BLaER1 treated with 17β-estradiol and CSF1 and Interleukin-3, amounts not matched to agents 10 nM and 100 nM (cell line): ENCODE data around the gene CDC16.

Source experiments
- H3K27ac ChIP-seq, 11 experiments: shearing (Covaris generic); formaldehyde crosslinking; 2 replicates each; pipeline ENCODE4 v1.8.1; 2022
- H3K27me3 ChIP-seq, 11 experiments: shearing (Covaris generic); formaldehyde crosslinking; 2 replicates each; pipeline ENCODE4 v1.8.1; 2022
- H3K36me3 ChIP-seq, 11 experiments: shearing (Covaris generic); formaldehyde crosslinking; 2 replicates each; pipeline ENCODE4 v1.8.1; 2022
- H3K4me1 ChIP-seq, 10 experiments: shearing (Covaris generic); formaldehyde crosslinking; 2 replicates each; pipeline ENCODE4 v1.8.1; 2022
- H3K4me2 ChIP-seq, 11 experiments: shearing (Covaris generic); formaldehyde crosslinking; 2 replicates each; pipeline ENCODE4 v1.8.1; 2022
- H3K4me3 ChIP-seq, 10 experiments: shearing (Covaris generic); formaldehyde crosslinking; 2 replicates each; pipeline ENCODE4 v1.8.1; 2022
- H3K9ac ChIP-seq, 11 experiments: shearing (Covaris generic); formaldehyde crosslinking; 2 replicates each; pipeline ENCODE4 v1.8.1; 2022
- H3K9me3 ChIP-seq, 11 experiments: shearing (Covaris generic); formaldehyde crosslinking; replicated peaks in 1 of 11; 2 replicates each; pipeline ENCODE4 v1.8.1; 2022
- H4K20me1 ChIP-seq, 11 experiments: shearing (Covaris generic); formaldehyde crosslinking; 2 replicates each; pipeline ENCODE4 v1.8.1; 2022
- Cebpa-rat ChIP-seq, 11 experiments: shearing (Covaris generic); IDR thresholded peaks; 2 replicates each; pipeline ENCODE4 v1.8.1; 2022

CDC16 gene

GRCh38 chr13:114309806-114310410 lies 75.2 kb downstream of the CDC16 start:
- H3K4me3 ChIP-seq: no peak overlapping the region
- H3K9ac ChIP-seq: no peak overlapping the region
- TF ChIP-seq Cebpa-rat (IDR thresholded peaks at IDR 0.05): no peak
- no peaks in the 10 kb centered on the region for H3K9me3 ChIP-seq
- H3K27me3 ChIP-seq: no peaks in the 10 kb centered on the region
- no peak overlapping the region for H3K27ac ChIP-seq
- peak overlapping the region in 4 of 11 experiments; percentile 1 to 27 (median 11); a peak in 3 of 22 replicates for H3K4me2 ChIP-seq
- H4K20me1 ChIP-seq: peaks cover 0 to 5% (median under 1%) of the 10 kb centered on the region in 11 experiments; a peak in 6 of 22 replicates
- H3K36me3 ChIP-seq: peaks cover 16 to 25% (median 18%) of the 10 kb centered on the region in 11 experiments
- peaks cover 18 to 45% (median 41%) of the 10 kb centered on the region in 10 experiments for H3K4me1 ChIP-seq

- H3K4me1 ChIP-seq: peaks cover 27 to 56% (median 51%) of the 10 kb centered on the region in 10 experiments
- no peak overlapping the region for H3K9ac ChIP-seq
- no peaks in the 10 kb centered on the region for H3K27me3 ChIP-seq
- no peak overlapping the region for H3K27ac ChIP-seq
- peak overlapping the region in 3 of 11 experiments; percentile 1 to 18 (median 6); a peak in 5 of 22 replicates for H3K4me2 ChIP-seq
- no peaks in the 10 kb centered on the region for H3K9me3 ChIP-seq
- no peak overlapping the region for H3K4me3 ChIP-seq
- peaks cover 5 to 15% (median 10%) of the 10 kb centered on the region in 11 experiments; a peak in 16 of 22 replicates for H4K20me1 ChIP-seq
- peaks cover 12 to 23% (median 14%) of the 10 kb centered on the region in 11 experiments for H3K36me3 ChIP-seq
- TF ChIP-seq Cebpa-rat (IDR thresholded peaks at IDR 0.05): no peak
Observed at GRCh38 chr13:114310956-114311355, 76.3 kb downstream of the CDC16 start.

GRCh38 chr13:114311387-114311786 lies 76.7 kb downstream of the CDC16 start:
- peaks cover 8 to 23% (median 13%) of the 10 kb centered on the region in 11 experiments for H3K36me3 ChIP-seq
- peak overlapping the region in 9 of 11 experiments; percentile 20 to 88 (median 51); a peak in 15 of 22 replicates for H3K4me2 ChIP-seq
- TF ChIP-seq Cebpa-rat (IDR thresholded peaks at IDR 0.05): no peak
- peaks cover 31 to 60% (median 56%) of the 10 kb centered on the region in 10 experiments for H3K4me1 ChIP-seq
- H4K20me1 ChIP-seq: peaks cover 9 to 20% (median 14%) of the 10 kb centered on the region in 11 experiments; a peak in 17 of 22 replicates
- H3K27ac ChIP-seq: no peak overlapping the region; a peak in 1 of 22 replicates
- no peaks in the 10 kb centered on the region for H3K27me3 ChIP-seq
- H3K9ac ChIP-seq: 0 out of 22 replicates have a peak overlapping the region, but pooled peaks of 2 of the 11 experiments have one; percentile 4 to 27
- H3K9me3 ChIP-seq: no peaks in the 10 kb centered on the region
- no peak overlapping the region for H3K4me3 ChIP-seq

GRCh38 chr13:114311908-114312307 lies 77.2 kb downstream of the CDC16 start:
- Histone ChIP-seq H3K27me3 (no peaks in the 10 kb centered on the region), H3K4me1 (peaks cover 35 to 65% (median 59%) of the 10 kb centered on the region in 10 experiments), H3K9ac (0 out of 22 replicates have a peak overlapping the region, but pooled peaks of 1 of the 11 experiments have one; percentile 42), H3K36me3 (peaks cover 4 to 23% (median 12%) of the 10 kb centered on the region in 11 experiments), H4K20me1 (peaks cover 14 to 25% (median 19%) of the 10 kb centered on the region in 11 experiments; a peak in 18 of 22 replicates), H3K9me3 (no peaks in the 10 kb centered on the region), H3K27ac (no peak overlapping the region; a peak in 1 of 22 replicates), H3K4me3 (no peak overlapping the region), H3K4me2 (peak overlapping the region in 8 of 11 experiments; percentile 23 to 88 (median 52); a peak in 14 of 22 replicates)
- TF ChIP-seq Cebpa-rat (IDR thresholded peaks at IDR 0.05): no peak

GRCh38 chr13:114313061-114313860 lies 78.6 kb downstream of the CDC16 start:
- no peak for TF ChIP-seq Cebpa-rat (IDR thresholded peaks at IDR 0.05)
- peaks cover 25 to 39% (median 32%) of the 10 kb centered on the region in 11 experiments; a peak in 20 of 22 replicates for H4K20me1 ChIP-seq
- peak overlapping the region; percentile 69 to 94 (median 87) for H3K4me2 ChIP-seq
- no peaks in the 10 kb centered on the region for H3K27me3 ChIP-seq
- peaks cover 41 to 78% (median 71%) of the 10 kb centered on the region in 10 experiments for H3K4me1 ChIP-seq
- peak overlapping the region; percentile 81 to 97 (median 94) for H3K27ac ChIP-seq
- peaks cover 0 to 26% (median 17%) of the 10 kb centered on the region in 11 experiments; a peak in 12 of 22 replicates for H3K36me3 ChIP-seq
- H3K9me3 ChIP-seq: no peaks in the 10 kb centered on the region
- peak overlapping the region; percentile 75 to 90 (median 82); a peak in 19 of 20 replicates for H3K4me3 ChIP-seq
- H3K9ac ChIP-seq: peak overlapping the region; percentile 88 to 97 (median 93)

GRCh38 chr13:114314074-114314912 lies 79.6 kb downstream of the CDC16 start, which contains the start of gene CHAMP1:
TSS of gene CHAMP1 (plus strand) at chr13:114314503. CDS start at chr13:114323843, 9,340 bp downstream.
- Histone ChIP-seq H3K27me3 (no peaks in the 10 kb centered on the region), H3K27ac (peak within 1 kb of the TSS; percentile 81 to 97 (median 94)), H3K4me3 (peak within 1 kb of the TSS; percentile 75 to 90 (median 82)), H3K9me3 (no peaks in the 10 kb centered on the region), H4K20me1 (peaks cover 35 to 49% (median 42%) of the 10 kb centered on the region in 11 experiments; a peak in 20 of 22 replicates), H3K4me1 (peaks cover 45 to 86% (median 77%) of the 10 kb centered on the region in 10 experiments), H3K9ac (peak within 1 kb of the TSS; percentile 88 to 97 (median 93)), H3K4me2 (peak within 1 kb of the TSS; percentile 77 to 94 (median 88)), H3K36me3 (peaks cover 0 to 36% (median 25%) of the 10 kb centered on the region in 11 experiments; a peak in 15 of 22 replicates)
- no peak for TF ChIP-seq Cebpa-rat (IDR thresholded peaks at IDR 0.05)

GRCh38 chr13:114315074-114315785 lies 80.5 kb downstream of the CDC16 start:
- H3K27ac ChIP-seq: peak overlapping the region; percentile 81 to 97 (median 94); a peak in 21 of 22 replicates
- peak overlapping the region; percentile 88 to 97 (median 93) for H3K9ac ChIP-seq
- H3K4me1 ChIP-seq: peaks cover 49 to 86% (median 73%) of the 10 kb centered on the region in 10 experiments
- H3K27me3 ChIP-seq: no peaks in the 10 kb centered on the region
- no peaks in the 10 kb centered on the region for H3K9me3 ChIP-seq
- H3K36me3 ChIP-seq: peaks cover 0 to 46% (median 35%) of the 10 kb centered on the region in 11 experiments; a peak in 20 of 22 replicates
- peak overlapping the region; percentile 75 to 90 (median 82) for H3K4me3 ChIP-seq
- no peak for TF ChIP-seq Cebpa-rat (IDR thresholded peaks at IDR 0.05)
- peak overlapping the region; percentile 74 to 94 (median 88) for H3K4me2 ChIP-seq
- H4K20me1 ChIP-seq: peaks cover 45 to 58% (median 52%) of the 10 kb centered on the region in 11 experiments; a peak in 20 of 22 replicates
